Hematopoietic multipotent progenitor cell (in vitro differentiated cells): ENCODE measurements around the gene C1orf105. TPM values are rescaled to one million over a fixed set of nuclear protein-coding genes. Genes with fewer than 3 reads are reported as not detected.
A peak's percentile ranks its signal among the peaks of the same experiment; 100 is the strongest.
"Not testable (repeated sequence)": the region's sequence is repeated elsewhere in the genome, so short reads cannot be mapped to it uniquely, and the experiment has no call there.

Experiments used
- DNase-seq, 3 donors: peaks; one replicate each; pipeline ENCODE4 v3.0.0-alpha.2; 2011 to 2015; ENCODE audit warnings: low read depth in 2 of 3, low spot score in 2 of 3
- total RNA-seq: library from RNA; depleted of rRNA; stranded (reverse); fragments of >200 nt; gene quantifications from one replicate; pipeline ENCODE4 v1.2.3, GENCODE V29; 2012

The C1orf105 gene
- total RNA-seq, 1 donor = not detected

DNA sequence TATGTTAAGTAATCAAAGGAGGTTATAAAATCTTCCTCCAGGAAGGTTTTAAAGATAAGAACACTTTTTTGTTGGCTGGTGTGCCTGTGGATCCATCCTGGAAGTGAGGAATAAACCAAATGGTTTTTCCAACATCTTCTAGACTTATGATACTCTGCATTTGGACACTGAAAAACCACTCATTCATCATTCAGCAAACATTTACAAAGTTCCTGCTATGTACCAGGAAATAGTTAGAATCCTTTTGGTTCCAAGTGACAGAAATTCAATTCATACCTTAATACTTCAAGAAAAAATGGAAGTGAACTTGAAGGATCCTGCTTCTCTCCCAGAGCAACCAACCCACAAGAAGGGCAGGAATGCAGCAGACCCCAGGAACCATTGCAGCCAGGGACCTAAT lies 63.0 kb downstream of the C1orf105 start:
- no peak for DNase-seq

DNA sequence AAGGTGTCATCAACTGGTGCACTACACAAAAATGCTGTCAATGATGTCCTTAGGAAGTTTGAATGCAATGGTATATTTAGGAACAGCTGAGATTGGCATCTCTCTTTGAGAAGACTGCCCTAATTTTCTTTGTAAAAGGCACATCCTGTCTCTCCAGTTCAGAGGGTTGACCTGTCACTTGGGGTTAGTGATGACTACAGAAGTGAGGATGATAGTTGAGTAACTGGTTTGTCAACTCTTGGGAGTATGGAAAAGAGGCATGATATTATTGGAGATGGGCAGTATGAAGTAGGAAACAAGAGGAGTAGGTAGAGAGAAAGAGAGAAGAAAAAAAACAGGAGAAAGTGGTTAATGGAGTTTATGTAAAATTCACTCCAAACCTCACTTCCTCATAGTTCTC lies 63.8 kb downstream of the C1orf105 start:
- no peak for DNase-seq

GRCh38 chr1:172485626-172486025 lies 65.1 kb downstream of the C1orf105 start:
- no peak for DNase-seq

GRCh38 chr1:172486805-172487454 lies 66.4 kb downstream of the C1orf105 start:
- no peak for DNase-seq

GRCh38 chr1:172487550-172487949 lies 67.1 kb downstream of the C1orf105 start:
- peak in 2 of 3 donors; percentile 9 to 10 for DNase-seq

DNA sequence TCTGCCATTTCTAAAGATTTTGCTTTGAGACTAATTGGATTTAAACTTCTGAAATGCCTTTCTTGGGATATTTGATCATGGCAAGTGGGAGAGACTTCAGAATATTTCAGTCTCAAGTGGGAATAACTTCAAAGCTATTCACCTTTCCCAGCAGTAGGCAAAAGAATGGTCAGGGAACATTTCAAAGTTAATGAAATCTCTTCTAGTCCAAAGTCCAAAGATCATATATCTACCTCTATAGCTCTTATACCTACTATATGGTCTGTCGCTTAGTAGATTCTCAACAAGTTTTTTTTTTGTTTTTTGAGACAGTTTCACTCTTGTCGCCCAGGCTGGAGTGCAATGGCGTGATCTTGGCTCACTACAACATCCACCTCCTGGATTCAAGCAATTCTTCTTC lies 67.9 kb downstream of the C1orf105 start:
- DNase-seq = no peak

DNA sequence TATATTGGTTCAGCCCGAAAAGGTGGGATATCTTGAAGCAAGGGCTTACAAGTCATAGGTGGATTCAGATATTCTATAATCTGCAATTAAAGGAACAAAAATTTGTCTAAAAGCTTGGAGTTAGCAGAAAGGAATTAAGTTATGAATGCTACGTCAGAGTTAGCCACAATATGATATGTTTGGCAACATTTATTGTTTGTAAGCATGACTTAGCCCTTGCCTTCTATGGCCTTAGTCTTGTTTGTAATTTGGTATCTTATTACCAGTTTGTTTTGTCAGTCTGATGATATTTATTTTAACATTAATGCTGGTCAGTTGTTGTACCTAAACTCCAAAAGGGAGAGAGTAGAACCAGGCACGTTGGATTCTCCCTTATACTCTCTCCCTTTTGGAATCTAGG lies 69.4 kb downstream of the C1orf105 start:
- no peak for DNase-seq

DNA sequence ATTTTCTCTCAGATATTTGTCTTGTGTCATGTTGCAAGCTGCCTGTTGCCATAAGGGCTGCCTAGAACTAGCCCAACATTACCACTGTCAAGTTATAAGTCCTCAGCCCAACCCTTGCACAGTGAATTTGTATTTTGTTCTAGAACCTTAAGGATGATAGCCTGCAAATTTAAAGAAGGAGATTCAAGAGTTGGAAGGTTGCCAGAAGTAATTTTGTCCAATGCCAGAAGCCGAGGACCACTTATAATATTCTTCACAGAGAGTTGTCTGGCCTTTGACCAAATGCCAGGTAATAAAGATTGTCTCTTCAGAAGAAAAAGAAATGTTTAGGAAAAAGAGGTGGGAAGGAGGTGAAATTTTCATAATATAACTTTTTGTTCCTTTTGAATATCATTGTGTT lies 71.9 kb downstream of the C1orf105 start:
- no peak for DNase-seq

DNA sequence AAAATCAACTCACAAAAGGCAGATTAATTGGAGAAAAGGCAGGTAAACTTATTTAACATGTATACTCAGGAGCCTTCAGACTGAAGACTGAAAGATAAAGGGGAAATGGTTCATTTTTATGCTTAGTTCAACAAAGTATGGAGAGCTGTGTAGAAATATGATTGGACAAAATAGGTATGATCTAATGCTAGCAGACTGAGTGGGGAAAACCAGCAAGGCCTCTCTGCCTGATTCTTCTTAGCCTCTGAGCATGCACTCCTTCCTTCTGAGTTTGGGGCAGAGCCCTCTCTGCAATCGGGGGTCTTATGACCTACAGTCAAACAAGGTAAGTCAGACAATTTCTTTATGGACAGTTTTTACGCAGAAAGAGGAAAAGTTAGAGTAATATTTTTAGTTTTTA lies 73.7 kb downstream of the C1orf105 start:
- no peak for DNase-seq

- DNase-seq = not testable (repeated sequence)
Observed at GRCh38 chr1:172496127-172496526, 75.6 kb downstream of the C1orf105 start.

DNA sequence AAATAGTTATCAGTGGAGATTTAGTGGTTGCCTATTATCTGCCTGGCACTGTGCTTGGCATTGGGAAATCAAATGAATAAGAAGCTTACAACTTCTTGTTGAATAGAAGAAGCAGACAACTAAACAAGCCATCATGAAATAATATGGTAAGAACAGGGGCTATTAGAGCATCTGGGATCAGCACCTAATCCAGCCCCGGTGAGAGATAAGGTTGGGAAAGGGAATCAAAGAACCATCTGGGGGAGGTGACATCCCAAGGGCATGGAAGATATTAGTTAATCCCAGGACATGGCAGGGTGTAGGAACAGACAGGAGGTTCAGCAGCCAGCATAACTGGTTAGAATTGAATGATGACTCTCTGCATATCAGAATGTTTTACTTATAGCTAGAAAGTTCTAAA lies 76.2 kb downstream of the C1orf105 start:
- no peak for DNase-seq

DNA sequence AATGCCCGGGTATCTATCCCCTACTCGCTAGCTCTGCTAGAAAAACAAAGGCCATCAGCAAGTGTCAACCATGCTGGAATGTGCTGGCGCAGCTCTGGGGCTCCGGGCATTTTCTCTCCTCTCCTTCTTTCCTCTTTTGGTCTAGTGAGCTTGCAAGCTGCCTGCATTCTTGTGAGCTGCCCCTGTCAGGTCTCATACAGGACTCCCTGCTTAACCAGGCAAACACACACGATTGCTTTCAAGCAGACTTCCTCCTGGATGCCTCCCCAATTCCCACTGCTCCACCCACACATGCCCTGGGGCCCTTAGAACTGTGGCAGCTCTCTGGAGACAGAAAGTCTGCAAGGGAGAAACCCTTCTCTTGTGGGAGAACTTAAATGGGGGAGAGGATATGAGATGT lies 76.7 kb downstream of the C1orf105 start:
- DNase-seq = no peak

DNA sequence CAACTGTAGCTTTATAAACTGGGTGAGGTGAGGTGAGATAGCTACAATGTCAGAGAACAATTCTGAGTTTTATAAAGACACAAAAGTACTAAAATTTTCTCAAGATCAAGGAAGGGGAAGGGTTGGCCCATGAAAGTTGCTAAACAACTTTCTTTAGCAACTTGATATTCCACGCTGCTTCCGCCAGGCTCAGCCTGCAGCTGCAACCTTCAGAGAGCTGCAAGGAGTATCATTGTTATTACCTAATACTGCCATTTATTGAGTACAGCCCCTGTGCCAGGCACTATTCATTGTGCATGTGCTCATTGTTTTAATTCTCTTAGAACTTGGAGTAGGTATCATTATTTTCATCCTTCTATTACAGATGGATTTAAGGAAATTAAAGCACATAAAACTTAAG lies 78.4 kb downstream of the C1orf105 start:
- no peak for DNase-seq

- DNase-seq = no peak
Observed at GRCh38 chr1:172499636-172500141, 79.2 kb downstream of the C1orf105 start.

- DNase-seq = no peak
Observed at GRCh38 chr1:172500207-172500606, 79.7 kb downstream of the C1orf105 start.

GRCh38 chr1:172507741-172508140 lies 87.3 kb downstream of the C1orf105 start:
- no peak for DNase-seq

GRCh38 chr1:172510479-172510878 lies 90.0 kb downstream of the C1orf105 start:
- no peak for DNase-seq

- DNase-seq = no peak
Observed at GRCh38 chr1:172512591-172512990, 92.1 kb downstream of the C1orf105 start.

DNA sequence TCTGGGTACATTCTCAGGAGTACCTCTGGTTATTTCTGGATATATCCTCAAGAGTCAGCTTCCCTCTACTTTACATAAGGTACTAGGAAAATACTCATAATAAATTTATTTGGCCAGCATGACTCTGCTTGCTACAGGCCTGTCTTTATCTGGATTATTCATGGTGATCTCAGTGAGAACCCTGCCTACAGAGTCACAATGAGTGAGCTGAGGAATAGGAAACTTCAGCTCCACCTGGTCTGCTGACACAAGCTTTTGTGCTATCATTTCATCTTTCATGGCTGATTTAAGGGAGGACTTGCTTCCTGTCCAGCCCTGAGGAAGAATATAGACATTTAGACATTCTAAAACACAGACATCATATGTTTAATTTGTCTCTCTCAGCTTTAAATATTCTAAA lies 93.0 kb downstream of the C1orf105 start:
- no peak for DNase-seq

GRCh38 chr1:172514108-172514507 lies 93.6 kb downstream of the C1orf105 start:
- no peak for DNase-seq

DNA sequence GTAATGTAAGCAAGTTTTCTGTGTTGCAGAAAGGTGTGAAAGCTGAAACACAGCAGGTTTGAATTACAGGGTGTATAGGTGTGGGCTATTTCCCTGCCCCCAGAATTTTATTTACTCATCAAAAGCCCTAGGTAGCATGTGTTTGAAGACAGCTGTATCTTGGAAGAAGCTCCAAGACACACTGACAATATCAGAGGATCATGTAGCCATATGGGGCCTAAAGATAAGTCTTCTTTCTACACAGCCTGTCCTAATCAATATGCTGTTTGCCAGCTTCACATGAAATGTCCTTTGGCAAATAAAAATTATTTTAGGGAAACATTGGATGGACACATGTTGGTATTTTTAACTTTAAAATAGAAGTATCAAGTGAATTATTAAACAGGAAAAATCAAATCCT lies 95.0 kb downstream of the C1orf105 start:
- DNase-seq = no peak

DNA sequence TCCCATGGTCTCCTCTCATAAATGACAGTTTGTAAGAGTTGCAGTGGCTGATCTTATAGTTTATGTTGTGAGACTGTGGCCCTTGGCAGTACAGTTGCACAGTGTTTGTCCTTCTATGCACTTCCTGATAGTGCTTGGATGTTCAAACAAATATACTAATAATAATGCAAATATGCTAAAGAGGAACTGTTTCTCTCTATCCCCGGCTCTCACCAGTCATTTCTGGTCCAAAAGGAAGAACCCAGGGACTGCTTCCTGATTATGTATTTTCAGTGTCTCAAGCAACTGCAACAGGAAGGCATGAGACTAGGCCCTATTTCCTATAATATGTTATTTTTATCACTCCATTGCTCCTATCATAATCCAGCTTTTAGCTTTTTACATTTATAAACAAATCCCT lies 95.4 kb downstream of the C1orf105 start:
- no peak for DNase-seq

- peak in 1 of 3 donors; percentile 51 for DNase-seq
Observed at GRCh38 chr1:172517081-172517480, 96.6 kb downstream of the C1orf105 start.
